K562 (cell line): Measurements from ENCODE around the gene FAM193A. TPM values are rescaled to one million over a fixed set of nuclear protein-coding genes. Genes with fewer than 3 reads are reported as not detected.

Experiments used
- ATAC-seq: fragments of 200-7000 bp; cut with Tn5 transposase; 3 replicates; pipeline ENCODE4 v1.9.1; 2020; ENCODE audit warnings: moderate library complexity
- BruUV-seq: library from RNA; stranded (reverse); fragments of 400-500 nt; replicated peaks from 2 replicates; lab custom pipeline; 2021; lab: Mats Ljungman, UMichigan
- CTCF ChIA-PET: fragments of 300-600 bp; formaldehyde crosslinking; extraction: SDS; loops from one replicate; lab custom pipeline; 2021; ENCODE audit warnings: low intra/inter-chr PET ratio; lab: Yijun Ruan, JAX
- POLR2A ChIA-PET: fragments of 300-600, 350-650 bp; sonication (Branson Sonifier 250); formaldehyde crosslinking; extraction: SDS; loops from one replicate; lab custom pipeline; 2021; ENCODE audit warnings: antibody characterized with exemption, inconsistent platforms; lab: Yijun Ruan, JAX
- DNase-seq, 4 experiments: peaks; one replicate each; pipeline versions ENCODE4 v3.0.0 to v3.0.0-alpha.2; 2011 to 2018; ENCODE audit warnings: low spot score in 3 of 4, mixed read lengths in 3 of 4; ENCODE audit errors: extremely low read depth in 1 of 4
- FAIRE-seq: peaks from 2 replicates; lab custom pipeline; 2011; peaks lifted over from hg19 to GRCh38; lab: Jason Lieb, UNC
- H2AFZ ChIP-seq: 2 replicates; pipeline ENCODE4 v1.6.0; 2011; ENCODE audit warnings: low read depth, low read length, control low read depth, inconsistent platforms
- H3K27ac ChIP-seq: fragments of 200-600 bp; 3 replicates; pipeline ENCODE4 v1.8.0; 2011; ENCODE audit warnings: low read depth, mild to moderate bottlenecking, control low read depth, inconsistent platforms, low read length, moderate library complexity, mixed read lengths; ENCODE audit errors: extremely low read depth
- H3K27me3 ChIP-seq, 2 experiments: fragments of 300-600 bp in 1 of 2; 2 replicates in 1 of 2; 3 replicates in 1 of 2; pipeline versions ENCODE4 v1.6.0 to v1.8.0; 2011; ENCODE audit warnings: inconsistent platforms in 2 of 2, low read length in 2 of 2, mild to moderate bottlenecking in 1 of 2, mixed read lengths in 1 of 2, moderate library complexity in 1 of 2; ENCODE audit not compliant: control insufficient read depth in 2 of 2, insufficient read depth in 2 of 2
- H3K36me3 ChIP-seq: fragments of 300-600 bp; 3 replicates; pipeline ENCODE4 v1.8.0; 2011; ENCODE audit warnings: mild to moderate bottlenecking, low read length, inconsistent platforms; ENCODE audit not compliant: control insufficient read depth, insufficient read depth
- H3K4me1 ChIP-seq, 2 experiments: fragments of 200-600 bp in 1 of 2; replicated peaks in 1 of 2; 2 replicates in 1 of 2; 3 replicates in 1 of 2; pipeline versions ENCODE4 v1.5.1 to v1.8.0; 2011; ENCODE audit warnings: inconsistent platforms in 2 of 2, low read length in 2 of 2, mild to moderate bottlenecking in 1 of 2, mixed read lengths in 1 of 2, moderate library complexity in 1 of 2; ENCODE audit not compliant: control insufficient read depth in 2 of 2, insufficient read depth in 2 of 2
- H3K4me2 ChIP-seq: 2 replicates; pipeline ENCODE4 v1.6.1; 2011; ENCODE audit warnings: low read length, control low read depth, inconsistent platforms, mixed read lengths; ENCODE audit not compliant: insufficient read depth
- H3K4me3 ChIP-seq: fragments of 200-600 bp; sonication (generic), shearing (Covaris generic); 2 replicates; pipeline ENCODE4 v1.5.1; 2016; ENCODE audit warnings: control low read depth, inconsistent platforms
- H3K79me2 ChIP-seq: fragments of 200-600 bp; 3 replicates; pipeline ENCODE4 v1.8.0; 2011; ENCODE audit warnings: low read length, inconsistent platforms; ENCODE audit not compliant: control insufficient read depth, insufficient read depth
- H3K9ac ChIP-seq, 2 experiments: 2 replicates each; pipeline versions ENCODE4 v1.6.0 to v1.6.1; 2011; ENCODE audit warnings: low read depth in 2 of 2, low read length in 2 of 2, control low read depth in 1 of 2, inconsistent platforms in 1 of 2, mild to moderate bottlenecking in 1 of 2, mixed read lengths in 1 of 2; ENCODE audit not compliant: insufficient read depth in 1 of 2
- H3K9me1 ChIP-seq: one replicate; pipeline ENCODE4 v1.6.0; 2011; ENCODE audit warnings: inconsistent platforms, mild to moderate bottlenecking, low read length, moderate library complexity; ENCODE audit not compliant: control insufficient read depth, insufficient read depth
- H3K9me3 ChIP-seq: replicated peaks from 2 replicates; pipeline ENCODE4 v1.5.1; 2011; ENCODE audit warnings: low read depth, low read length, inconsistent platforms; ENCODE audit not compliant: control insufficient read depth, insufficient read depth
- H4K20me1 ChIP-seq: replicated peaks from 2 replicates; pipeline ENCODE4 v1.6.1; 2011; ENCODE audit warnings: low read length, inconsistent platforms, mixed read lengths; ENCODE audit not compliant: control insufficient read depth, insufficient read depth
- BCL6 ChIP-seq: fragments of 250-450 bp; sonication (Bioruptor Pico); IDR thresholded peaks from 2 replicates; pipeline ENCODE4 v1.4.0; 2020
- CREB1 ChIP-seq, 2 experiments: sonication (generic) in 1 of 2; formaldehyde crosslinking in 1 of 2; IDR thresholded peaks; 2 replicates each; pipeline versions ENCODE4 v1.6.1 to v1.8.0; 2012 to 2022; ENCODE audit warnings: inconsistent platforms in 1 of 2, mild to moderate bottlenecking in 1 of 2, missing genetic modification reagents in 1 of 2, moderate library complexity in 1 of 2
- EP300 ChIP-seq: IDR thresholded peaks from 2 replicates; pipeline ENCODE4 v1.6.1; 2012; ENCODE audit warnings: low read length, improper control_type of control experiment
- FOXK1 ChIP-seq: sonication (generic); formaldehyde crosslinking; IDR thresholded peaks from 2 replicates; pipeline ENCODE4 v1.8.0; 2022; ENCODE audit warnings: missing genetic modification reagents, mild to moderate bottlenecking, borderline replicate concordance
- GABPB1 ChIP-seq: sonication (generic); formaldehyde crosslinking; IDR thresholded peaks from 2 replicates; pipeline ENCODE4 v1.8.0; 2022; ENCODE audit warnings: mild to moderate bottlenecking, missing genetic modification reagents
- MCM2 ChIP-seq: fragments of 450-650 bp; IDR thresholded peaks from 2 replicates; pipeline ENCODE4 v1.6.1; 2017; ENCODE audit warnings: low read depth, mild to moderate bottlenecking
- PHB2 ChIP-seq: fragments of 450-650 bp; IDR thresholded peaks from 2 replicates; pipeline ENCODE4 v1.6.1; 2017; ENCODE audit warnings: low read depth
- POLR2H ChIP-seq: IDR thresholded peaks from 2 replicates; pipeline ENCODE4 v1.6.1; 2016; ENCODE audit warnings: missing genetic modification characterization, low read depth, mild to moderate bottlenecking, control low read depth, missing compliant biosample characterization, moderate library complexity
- POLR3A ChIP-seq: IDR thresholded peaks from 2 replicates; pipeline ENCODE4 v1.6.1; 2011; ENCODE audit warnings: borderline replicate concordance, mild to moderate bottlenecking, moderate library complexity; ENCODE audit not compliant: insufficient read length, insufficient read depth; ENCODE audit errors: extremely low read depth
- PTRF ChIP-seq: fragments of 450-650 bp; IDR thresholded peaks from 2 replicates; pipeline ENCODE4 v1.6.1; 2016; ENCODE audit warnings: mild to moderate bottlenecking, missing genetic modification characterization, missing compliant biosample characterization
- TCF3 ChIP-seq: sonication (generic); formaldehyde crosslinking; IDR thresholded peaks from 2 replicates; pipeline ENCODE4 v1.4.0; 2020; ENCODE audit warnings: mild to moderate bottlenecking, missing genetic modification reagents
- TCF7L2 ChIP-seq: fragments of 150-350 bp; IDR thresholded peaks from 2 replicates; pipeline ENCODE4 v1.6.1; 2016; ENCODE audit warnings: low read depth, mild to moderate bottlenecking, low read length, moderate library complexity
- TEAD4 ChIP-seq, 2 experiments: sonication (generic) in 1 of 2; formaldehyde crosslinking in 1 of 2; IDR thresholded peaks; 2 replicates each; pipeline versions ENCODE4 v1.6.1 to v1.8.0; 2012 to 2022; ENCODE audit warnings: borderline replicate concordance in 1 of 2, inconsistent platforms in 1 of 2, low read length in 1 of 2, mild to moderate bottlenecking in 1 of 2, missing genetic modification reagents in 1 of 2
- ZNF253 ChIP-seq: fragments of 250-450 bp; sonication (Bioruptor Pico); conservative IDR thresholded peaks from 2 replicates; pipeline ENCODE4 v1.6.1; 2021; ENCODE audit warnings: mild to moderate bottlenecking
- ZNF274 ChIP-seq: IDR thresholded peaks from 2 replicates; pipeline ENCODE4 v1.6.1; 2011; ENCODE audit warnings: low read depth, mild to moderate bottlenecking, low read length, moderate library complexity, borderline replicate concordance
- WGBS: fragments of 100-300 bp; shearing (Covaris generic); methylation state at CpG from one replicate; pipeline ENCODE4 v1.1.6; 2016; ENCODE audit warnings: low coverage, mixed read lengths; ENCODE audit not compliant: insufficient coverage; ENCODE audit errors: missing lambda C conversion rate; 5-methylcytosine and 5-hydroxymethylcytosine counted together
- in situ Hi-C: fragments of 300-500 bp; cut with MboI; formaldehyde crosslinking; loops from 4 replicates; pipeline ENCODE4 v1.15.0; 2018; ENCODE audit warnings: inconsistent platforms, mixed read lengths
- intact Hi-C: fragments of 100-400 bp; cut with micrococcal nuclease; formaldehyde crosslinking; loops from 2 replicates; pipeline ENCODE4 v1.14.2; 2022
- polyA plus RNA-seq, 8 experiments: library from polyadenylated mRNA; depleted of rRNA in 4 of 8; stranded (reverse) in 5 of 8; unstranded in 3 of 8; fragments of >200 nt; fragmentation: Nextera tagmentation in 2 of 8; fragmentation: Illumina TruSeq in 1 of 8; extraction: Ambion mirVana in 2 of 8; extraction: Trizol in 1 of 8; gene quantifications; 2 replicates each; pipeline versions ENCODE4 v1.2.1 to v1.2.3, GENCODE V29; 2011 to 2014; ENCODE audit warnings: inconsistent platforms in 1 of 8, missing spikeins in 1 of 8
- total RNA-seq, 7 experiments: library from RNA; depleted of rRNA in 6 of 7; stranded (reverse); fragments of >200 nt in 6 of 7; fragmentation: Illumina TruSeq in 2 of 7; extraction: Trizol in 2 of 7; gene quantifications; 2 replicates each; pipeline versions ENCODE4 v1.2.1 to v1.2.3, GENCODE V29; 2011 to 2021; ENCODE audit warnings: low replicate concordance in 1 of 7
- TF ChIP-seq, protein P1 (sequence below): fragments of 450-650 bp; formaldehyde crosslinking; IDR thresholded peaks from 2 replicates; pipeline ENCODE4 v1.4.0; 2020; ENCODE audit warnings: mild to moderate bottlenecking, moderate library complexity
- TF ChIP-seq, protein P2 (sequence below), 2 experiments: IDR thresholded peaks; 2 replicates each; pipeline ENCODE4 v1.6.1; 2012; ENCODE audit warnings: improper control_type of control experiment in 2 of 2, low read depth in 2 of 2, low read length in 2 of 2, borderline replicate concordance in 1 of 2

Gene FAM193A
- total and polyA plus RNA-seq, 9 of the 15 experiments (the other 6 are each of a cell fraction or from before 2014, with no cell fraction given) = 0.46 to 24.6 (median 9.6) TPM

DNA sequence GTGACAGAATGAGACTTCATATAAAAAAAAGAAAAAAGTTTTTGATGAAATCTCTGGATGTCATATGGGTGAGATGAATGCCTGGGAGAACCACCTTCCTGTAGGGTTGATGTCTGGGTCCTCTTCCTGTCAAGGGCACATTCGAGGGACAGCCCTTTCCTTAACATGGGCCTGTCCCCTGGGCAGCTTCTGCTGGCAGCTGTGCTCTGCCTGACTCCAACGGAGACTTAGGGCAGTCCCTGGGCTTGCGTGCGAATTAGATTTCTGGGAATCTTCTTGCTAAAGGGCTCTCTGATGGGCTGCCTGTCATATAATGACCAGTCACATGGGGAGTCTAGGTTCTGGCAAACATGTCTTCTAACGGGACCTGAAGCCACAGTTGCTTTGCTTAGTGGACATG, 179.0 kb downstream of the FAM193A start:
- Histone ChIP-seq H3K9me3 (no peaks in the 10 kb centered on the region), H3K9me1 (no peaks in the 10 kb centered on the region), H3K4me3 (no peak overlapping the region), H3K4me2 (no peak overlapping the region), H4K20me1 (no peaks in the 10 kb centered on the region), H2AFZ (no peak overlapping the region), H3K27ac (no peak overlapping the region), H3K4me1 (no peaks in the 10 kb centered on the region), H3K79me2 (no peaks in the 10 kb centered on the region), H3K27me3 (no peaks in the 10 kb centered on the region), H3K9ac (no peak overlapping the region), H3K36me3 (peaks cover 56% of the 10 kb centered on the region; the same call in 2 of the 3 replicates)
- intact Hi-C loops = no loop called here
- in situ Hi-C loops = no loop called here
- 90% methylated on average over 5 of the region's 5 CpGs for whole genome bisulfite sequencing
- ATAC-seq (no peak), DNase-seq (no peak), FAIRE-seq (no peak)
- POLR2A ChIA-PET = no interaction called here
- TF ChIP-seq, protein P1, sequence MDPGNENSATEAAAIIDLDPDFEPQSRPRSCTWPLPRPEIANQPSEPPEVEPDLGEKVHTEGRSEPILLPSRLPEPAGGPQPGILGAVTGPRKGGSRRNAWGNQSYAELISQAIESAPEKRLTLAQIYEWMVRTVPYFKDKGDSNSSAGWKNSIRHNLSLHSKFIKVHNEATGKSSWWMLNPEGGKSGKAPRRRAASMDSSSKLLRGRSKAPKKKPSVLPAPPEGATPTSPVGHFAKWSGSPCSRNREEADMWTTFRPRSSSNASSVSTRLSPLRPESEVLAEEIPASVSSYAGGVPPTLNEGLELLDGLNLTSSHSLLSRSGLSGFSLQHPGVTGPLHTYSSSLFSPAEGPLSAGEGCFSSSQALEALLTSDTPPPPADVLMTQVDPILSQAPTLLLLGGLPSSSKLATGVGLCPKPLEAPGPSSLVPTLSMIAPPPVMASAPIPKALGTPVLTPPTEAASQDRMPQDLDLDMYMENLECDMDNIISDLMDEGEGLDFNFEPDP (CRISPR knock-in tag) = no peak
- TF ChIP-seq, protein P2, sequence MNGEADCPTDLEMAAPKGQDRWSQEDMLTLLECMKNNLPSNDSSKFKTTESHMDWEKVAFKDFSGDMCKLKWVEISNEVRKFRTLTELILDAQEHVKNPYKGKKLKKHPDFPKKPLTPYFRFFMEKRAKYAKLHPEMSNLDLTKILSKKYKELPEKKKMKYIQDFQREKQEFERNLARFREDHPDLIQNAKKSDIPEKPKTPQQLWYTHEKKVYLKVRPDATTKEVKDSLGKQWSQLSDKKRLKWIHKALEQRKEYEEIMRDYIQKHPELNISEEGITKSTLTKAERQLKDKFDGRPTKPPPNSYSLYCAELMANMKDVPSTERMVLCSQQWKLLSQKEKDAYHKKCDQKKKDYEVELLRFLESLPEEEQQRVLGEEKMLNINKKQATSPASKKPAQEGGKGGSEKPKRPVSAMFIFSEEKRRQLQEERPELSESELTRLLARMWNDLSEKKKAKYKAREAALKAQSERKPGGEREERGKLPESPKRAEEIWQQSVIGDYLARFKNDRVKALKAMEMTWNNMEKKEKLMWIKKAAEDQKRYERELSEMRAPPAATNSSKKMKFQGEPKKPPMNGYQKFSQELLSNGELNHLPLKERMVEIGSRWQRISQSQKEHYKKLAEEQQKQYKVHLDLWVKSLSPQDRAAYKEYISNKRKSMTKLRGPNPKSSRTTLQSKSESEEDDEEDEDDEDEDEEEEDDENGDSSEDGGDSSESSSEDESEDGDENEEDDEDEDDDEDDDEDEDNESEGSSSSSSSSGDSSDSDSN (IDR thresholded peaks at IDR 0.05; ENCODE audit: borderline replicate concordance in 1 of 2, low read depth in 2 of 2, low read length in 2 of 2) = no peak
- TF ChIP-seq EP300 (no peak), POLR3A (no peak), PHB2 (no peak), PTRF (no peak), ZNF274 (no peak), TCF3 (no peak), MCM2 (no peak), FOXK1 (no peak), GABPB1 (CRISPR knock-in tag) (no peak), TCF7L2 (no peak), ZNF253 (CRISPR knock-in tag) (no peak), BCL6 (CRISPR knock-in tag) (no peak), CREB1 (IDR thresholded peaks at IDR 0.05) (no peak), CREB1 (CRISPR knock-in tag; IDR thresholded peaks at IDR 0.05) (no peak), TEAD4 (IDR thresholded peaks at IDR 0.05; ENCODE audit: low read length) (no peak), TEAD4 (CRISPR knock-in tag; IDR thresholded peaks at IDR 0.05; ENCODE audit: borderline replicate concordance) (no peak), POLR2H (tag) (no peak)
- no TSS peak for BruUV-seq
- CTCF ChIA-PET = no interaction called here
